AG09309 (cell line): Measurements from ENCODE around the gene RCAN1.
A peak's percentile ranks its signal among the peaks of the same experiment; 100 is the strongest.

Experiments
- DNase-seq: peaks from one replicate; pipeline ENCODE4 v3.0.0-alpha.2; 2010; ENCODE audit warnings: low read depth
- H3K4me3 ChIP-seq: 2 replicates; pipeline ENCODE4 v1.5.1; 2011; ENCODE audit warnings: mild to moderate bottlenecking, low read depth, low read length, moderate library complexity; ENCODE audit not compliant: control insufficient read depth
- CTCF ChIP-seq: IDR thresholded peaks from 2 replicates; pipeline ENCODE4 v1.5.1; 2011; ENCODE audit warnings: mild to moderate bottlenecking, low read depth, low read length, inconsistent platforms; ENCODE audit not compliant: insufficient read depth, control insufficient read depth; ENCODE audit errors: missing control alignments

RCAN1 gene

GRCh38 chr21:34648739-34649297 lies 33.9 kb upstream of the RCAN1 start:
- no peak for DNase-seq
- H3K4me3 ChIP-seq = no peak overlapping the region
- TF ChIP-seq CTCF = no peak

- no peak for DNase-seq
- TF ChIP-seq CTCF = no peak
Measured at GRCh38 chr21:34647555-34647954, 32.6 kb upstream of the RCAN1 start.

GRCh38 chr21:34644825-34645224 lies 29.9 kb upstream of the RCAN1 start:
- no peak for DNase-seq
- no peak overlapping the region for H3K4me3 ChIP-seq
- TF ChIP-seq CTCF = no peak

More at GRCh38 chr21:34647555-34647954, 32.6 kb upstream of the RCAN1 start:
- no peak overlapping the region for H3K4me3 ChIP-seq

- H3K4me3 ChIP-seq = no peak overlapping the region
- peak; percentile 5 for DNase-seq
- TF ChIP-seq CTCF = no peak
Measured at GRCh38 chr21:34642211-34643075, 27.5 kb upstream of the RCAN1 start.

- no peak overlapping the region for H3K4me3 ChIP-seq
- peak; percentile 58 for DNase-seq
- no peak for TF ChIP-seq CTCF
Measured at GRCh38 chr21:34640858-34641257, 25.9 kb upstream of the RCAN1 start.

- no peak overlapping the region for H3K4me3 ChIP-seq
- no peak for DNase-seq
- no peak for TF ChIP-seq CTCF
Measured at GRCh38 chr21:34639882-34640788, 25.2 kb upstream of the RCAN1 start.
